ENCODE measurements around the gene SLC43A3. TPM values are rescaled to one million over a fixed set of nuclear protein-coding genes. Genes with fewer than 3 reads are reported as not detected.

SLC43A3 gene
- total RNA-seq, 1 donor from 2014 or later = 66.0 TPM

GRCh38 chr11:57422669-57423068 is 4.3 kb downstream of the SLC43A3 start:
- no peak overlapping the region for H3K4me3 ChIP-seq (ENCODE audit: low read depth, low read length)
- no peak for TF ChIP-seq CTCF (conservative IDR thresholded peaks at IDR 0.05; ENCODE audit: low read depth, low read length)
- no peak for DNase-seq (ENCODE audit: low read depth)

GRCh38 chr11:57421805-57422204 is 5.1 kb downstream of the SLC43A3 start:
- no peak overlapping the region for H3K4me3 ChIP-seq (ENCODE audit: low read depth, low read length)
- TF ChIP-seq CTCF (conservative IDR thresholded peaks at IDR 0.05; ENCODE audit: low read depth, low read length) = no peak
- no peak for DNase-seq (ENCODE audit: low read depth)

GRCh38 chr11:57421066-57421465 is 5.9 kb downstream of the SLC43A3 start:
- H3K4me3 ChIP-seq (ENCODE audit: low read depth, low read length) = no peak overlapping the region
- TF ChIP-seq CTCF (conservative IDR thresholded peaks at IDR 0.05; ENCODE audit: low read depth, low read length) = no peak
- no peak for DNase-seq (ENCODE audit: low read depth)

GRCh38 chr11:57419146-57419545 is 7.8 kb downstream of the SLC43A3 start:
- no peak for DNase-seq (ENCODE audit: low read depth)
- H3K4me3 ChIP-seq (ENCODE audit: low read depth, low read length) = no peak overlapping the region
- no peak for TF ChIP-seq CTCF (conservative IDR thresholded peaks at IDR 0.05; ENCODE audit: low read depth, low read length)

GRCh38 chr11:57418131-57418530 is 8.8 kb downstream of the SLC43A3 start:
- TF ChIP-seq CTCF (conservative IDR thresholded peaks at IDR 0.05; ENCODE audit: low read depth, low read length) = no peak
- H3K4me3 ChIP-seq (ENCODE audit: low read depth, low read length) = no peak overlapping the region
- DNase-seq (ENCODE audit: low read depth) = no peak

- no peak for DNase-seq (ENCODE audit: low read depth)
- TF ChIP-seq CTCF (conservative IDR thresholded peaks at IDR 0.05; ENCODE audit: low read depth, low read length) = no peak
- H3K4me3 ChIP-seq (ENCODE audit: low read depth, low read length) = no peak overlapping the region
Observed at GRCh38 chr11:57417056-57417455, 9.9 kb downstream of the SLC43A3 start.

GRCh38 chr11:57416436-57416835 is 10.5 kb downstream of the SLC43A3 start:
- TF ChIP-seq CTCF (conservative IDR thresholded peaks at IDR 0.05; ENCODE audit: low read depth, low read length) = no peak
- no peak for DNase-seq (ENCODE audit: low read depth)
- no peak overlapping the region for H3K4me3 ChIP-seq (ENCODE audit: low read depth, low read length)

Data from epithelial cell of proximal tubule (primary cell).